Ascending aorta (tissue), 2 donors: ENCODE data around the gene AMIGO3. TPM values are rescaled to one million over a fixed set of nuclear protein-coding genes. Genes with fewer than 3 reads are reported as not detected.

ENCODE experiments used
- DNase-seq, 2 donors: peaks; one replicate each; pipeline ENCODE4 v3.0.0-alpha.2; 2019; ENCODE audit warnings: low spot score in 2 of 2
- H3K27ac ChIP-seq, 2 donors: fragments of 200-600 bp; sonication (generic); one replicate each; pipeline ENCODE4 v1.5.1; 2016 to 2017; ENCODE audit warnings: mild to moderate bottlenecking in 1 of 2
- H3K27me3 ChIP-seq: fragments of 200-600 bp; sonication (generic); one replicate; pipeline ENCODE4 v1.5.1; 2017
- H3K36me3 ChIP-seq, 2 donors: fragments of 200-600 bp; sonication (generic); one replicate each; pipeline ENCODE4 v1.5.1; 2016
- H3K4me1 ChIP-seq, 2 donors: fragments of 200-600 bp; sonication (generic); one replicate each; pipeline ENCODE4 v1.5.1; 2016 to 2017; ENCODE audit warnings: mild to moderate bottlenecking in 1 of 2
- H3K4me3 ChIP-seq, 2 donors: fragments of 200-600 bp; sonication (generic); one replicate each; pipeline ENCODE4 v1.5.1; 2016 to 2017; ENCODE audit warnings: mild to moderate bottlenecking in 1 of 2
- H3K9me3 ChIP-seq, 2 donors: fragments of 200-600 bp; sonication (generic); one replicate each; pipeline ENCODE4 v1.5.1; 2016
- CTCF ChIP-seq, 3 experiments: fragments of 200-600 bp in 2 of 3; fragments of 450-650 bp in 1 of 3; sonication (generic) in 2 of 3; IDR thresholded peaks; one replicate each; pipeline ENCODE4 v1.5.1; 2016 to 2019; ENCODE audit warnings: antibody characterized with exemption in 3 of 3, mild to moderate bottlenecking in 1 of 3, moderate library complexity in 1 of 3
- intact Hi-C: fragments of 100-400 bp; cut with DNase I; formaldehyde crosslinking; loops from one replicate; pipeline ENCODE4 v1.15.1; 2023
- total RNA-seq: library from RNA; depleted of rRNA; stranded (reverse); fragments of >200 nt; gene quantifications from one replicate; pipeline ENCODE4 v1.1.0, GENCODE V29; 2016

AMIGO3 gene
- total RNA-seq, 1 donor from 2014 or later, result 0.43 TPM

GRCh38 chr3:49720855-49721595 lies 1.5 kb upstream of the AMIGO3 start:
- Histone ChIP-seq H3K36me3 (peaks cover 7 to 38% of the 10 kb centered on the region in 2 donors), H3K4me3 (no peak overlapping the region), H3K27me3 (no peaks in the 10 kb centered on the region), H3K9me3 (no peaks in the 10 kb centered on the region), H3K4me1 (peaks cover 19 to 24% of the 10 kb centered on the region in 2 donors), H3K27ac (no peak overlapping the region)
- no peak for TF ChIP-seq CTCF (IDR thresholded peaks at IDR 0.05)
- intact Hi-C loops, result loop anchor here (10.0 kb wide), 1 partner anchor 134 kb away; the partner anchor contains the start of gene TRAIP
- peak in 1 of 2 donors; percentile 60 for DNase-seq

GRCh38 chr3:49718858-49719213 lies 648 bp downstream of the AMIGO3 start:
- no peak for DNase-seq
- Histone ChIP-seq H3K4me1 (peaks cover 13 to 17% of the 10 kb centered on the region in 2 donors), H3K36me3 (peaks cover 13 to 37% of the 10 kb centered on the region in 2 donors), H3K27me3 (no peaks in the 10 kb centered on the region), H3K27ac (peak overlapping the region; percentile 60 to 61), H3K9me3 (no peaks in the 10 kb centered on the region), H3K4me3 (peak overlapping the region; percentile 58 to 73)
- TF ChIP-seq CTCF (IDR thresholded peaks at IDR 0.05), result no peak
- intact Hi-C loops, result no loop called here

- no peak for DNase-seq
- Histone ChIP-seq H3K36me3 (peaks cover 13 to 37% of the 10 kb centered on the region in 2 donors), H3K4me1 (peaks cover 12 to 17% of the 10 kb centered on the region in 2 donors), H3K27ac (no peak overlapping the region), H3K4me3 (peak overlapping the region; percentile 58 to 73), H3K27me3 (no peaks in the 10 kb centered on the region), H3K9me3 (no peaks in the 10 kb centered on the region)
- intact Hi-C loops, result no loop called here
- no peak for TF ChIP-seq CTCF (IDR thresholded peaks at IDR 0.05)
Observed at GRCh38 chr3:49717959-49718857, 1.3 kb downstream of the AMIGO3 start.

GRCh38 chr3:49717211-49717958 lies 2.1 kb downstream of the AMIGO3 start:
- DNase-seq, result peak in 1 of 2 donors; percentile 62
- intact Hi-C loops, result no loop called here
- H3K4me1 ChIP-seq, result peaks cover 6 to 10% of the 10 kb centered on the region in 2 donors
- TF ChIP-seq CTCF (IDR thresholded peaks at IDR 0.05), result no peak
- no peaks in the 10 kb centered on the region for H3K9me3 ChIP-seq
- no peak overlapping the region for H3K4me3 ChIP-seq
- peaks cover 13 to 42% of the 10 kb centered on the region in 2 donors for H3K36me3 ChIP-seq
- no peak overlapping the region for H3K27ac ChIP-seq
- H3K27me3 ChIP-seq, result no peaks in the 10 kb centered on the region

GRCh38 chr3:49716691-49717210 lies 2.7 kb downstream of the AMIGO3 start:
- H3K27me3 ChIP-seq, result no peaks in the 10 kb centered on the region
- H3K9me3 ChIP-seq, result no peaks in the 10 kb centered on the region
- no peak overlapping the region for H3K27ac ChIP-seq
- peaks cover 6 to 7% of the 10 kb centered on the region in 2 donors for H3K4me1 ChIP-seq
- DNase-seq, result peak in 1 of 2 donors; percentile 64
- no peak overlapping the region for H3K4me3 ChIP-seq
- H3K36me3 ChIP-seq, result peaks cover 7 to 42% of the 10 kb centered on the region in 2 donors
- no peak for TF ChIP-seq CTCF (IDR thresholded peaks at IDR 0.05)
- intact Hi-C loops, result no loop called here
